ENCODE results near the gene ITM2C.

ITM2C gene

GRCh38 chr2:230871361-230872150 lies 6.8 kb downstream of the ITM2C start:
- in situ Hi-C loops (cut with HindIII; ENCODE audit: low pct_unique_long_range_greater_than_20kb, low sequenced_read_pairs) = no loop called here
- TF ChIP-seq JUND (IDR thresholded peaks at IDR 0.05; ENCODE audit: low read depth) = no peak
- DNase-seq (ENCODE audit: low read depth in 1 of 2, low spot score in 1 of 2) = no peak

- no peak for TF ChIP-seq JUND (IDR thresholded peaks at IDR 0.05; ENCODE audit: low read depth)
- in situ Hi-C loops (cut with HindIII; ENCODE audit: low pct_unique_long_range_greater_than_20kb, low sequenced_read_pairs) = no loop called here
- no peak for DNase-seq (ENCODE audit: low read depth in 1 of 2, low spot score in 1 of 2)
Measured at GRCh38 chr2:230872151-230872967, 7.6 kb downstream of the ITM2C start.

GRCh38 chr2:230872968-230873660 lies 8.4 kb downstream of the ITM2C start:
- DNase-seq (ENCODE audit: low read depth in 1 of 2, low spot score in 1 of 2) = no peak
- in situ Hi-C loops (cut with HindIII; ENCODE audit: low pct_unique_long_range_greater_than_20kb, low sequenced_read_pairs) = no loop called here
- no peak for TF ChIP-seq JUND (IDR thresholded peaks at IDR 0.05; ENCODE audit: low read depth)

- in situ Hi-C loops (cut with HindIII; ENCODE audit: low pct_unique_long_range_greater_than_20kb, low sequenced_read_pairs) = no loop called here
- TF ChIP-seq JUND (IDR thresholded peaks at IDR 0.05; ENCODE audit: low read depth) = no peak
- DNase-seq (ENCODE audit: low read depth in 1 of 2, low spot score in 1 of 2) = no peak
Measured at GRCh38 chr2:230873661-230874401, 9.1 kb downstream of the ITM2C start.

- TF ChIP-seq JUND (IDR thresholded peaks at IDR 0.05; ENCODE audit: low read depth) = no peak
- no peak for DNase-seq (ENCODE audit: low read depth in 1 of 2, low spot score in 1 of 2)
- in situ Hi-C loops (cut with HindIII; ENCODE audit: low pct_unique_long_range_greater_than_20kb, low sequenced_read_pairs) = no loop called here
Measured at GRCh38 chr2:230874456-230874855, 9.7 kb downstream of the ITM2C start.

GRCh38 chr2:230874876-230875275 lies 10.1 kb downstream of the ITM2C start:
- no peak for TF ChIP-seq JUND (IDR thresholded peaks at IDR 0.05; ENCODE audit: low read depth)
- no peak for DNase-seq (ENCODE audit: low read depth in 1 of 2, low spot score in 1 of 2)
- in situ Hi-C loops (cut with HindIII; ENCODE audit: low pct_unique_long_range_greater_than_20kb, low sequenced_read_pairs) = no loop called here

GRCh38 chr2:230875347-230876315 lies 10.9 kb downstream of the ITM2C start:
- in situ Hi-C loops (cut with HindIII; ENCODE audit: low pct_unique_long_range_greater_than_20kb, low sequenced_read_pairs) = no loop called here
- no peak for DNase-seq (ENCODE audit: low read depth in 1 of 2, low spot score in 1 of 2)

GRCh38 chr2:230877116-230877758 lies 12.5 kb downstream of the ITM2C start:
- in situ Hi-C loops (cut with HindIII; ENCODE audit: low pct_unique_long_range_greater_than_20kb, low sequenced_read_pairs) = no loop called here
- no peak for TF ChIP-seq JUND (IDR thresholded peaks at IDR 0.05; ENCODE audit: low read depth)
- DNase-seq (ENCODE audit: low read depth in 1 of 2, low spot score in 1 of 2) = no peak

More at GRCh38 chr2:230875347-230876315, 10.9 kb downstream of the ITM2C start:
- no peak for TF ChIP-seq JUND (IDR thresholded peaks at IDR 0.05; ENCODE audit: low read depth)

- in situ Hi-C loops (cut with HindIII; ENCODE audit: low pct_unique_long_range_greater_than_20kb, low sequenced_read_pairs) = no loop called here
- no peak for TF ChIP-seq JUND (IDR thresholded peaks at IDR 0.05; ENCODE audit: low read depth)
- no peak for DNase-seq (ENCODE audit: low read depth in 1 of 2, low spot score in 1 of 2)
Measured at GRCh38 chr2:230877759-230878598, 13.2 kb downstream of the ITM2C start.

- in situ Hi-C loops (cut with HindIII; ENCODE audit: low pct_unique_long_range_greater_than_20kb, low sequenced_read_pairs) = no loop called here
- TF ChIP-seq JUND (IDR thresholded peaks at IDR 0.05; ENCODE audit: low read depth) = no peak
Measured at GRCh38 chr2:230878599-230879188, 14.0 kb downstream of the ITM2C start.

More at GRCh38 chr2:230878599-230879188, 14.0 kb downstream of the ITM2C start:
- DNase-seq (ENCODE audit: low read depth in 1 of 2, low spot score in 1 of 2) = no peak

All from T47D (cell line).